Measurements from ENCODE around the gene OSBPL7.
A peak's percentile ranks its signal among the peaks of the same experiment; 100 is the strongest.

The OSBPL7 gene

DNA sequence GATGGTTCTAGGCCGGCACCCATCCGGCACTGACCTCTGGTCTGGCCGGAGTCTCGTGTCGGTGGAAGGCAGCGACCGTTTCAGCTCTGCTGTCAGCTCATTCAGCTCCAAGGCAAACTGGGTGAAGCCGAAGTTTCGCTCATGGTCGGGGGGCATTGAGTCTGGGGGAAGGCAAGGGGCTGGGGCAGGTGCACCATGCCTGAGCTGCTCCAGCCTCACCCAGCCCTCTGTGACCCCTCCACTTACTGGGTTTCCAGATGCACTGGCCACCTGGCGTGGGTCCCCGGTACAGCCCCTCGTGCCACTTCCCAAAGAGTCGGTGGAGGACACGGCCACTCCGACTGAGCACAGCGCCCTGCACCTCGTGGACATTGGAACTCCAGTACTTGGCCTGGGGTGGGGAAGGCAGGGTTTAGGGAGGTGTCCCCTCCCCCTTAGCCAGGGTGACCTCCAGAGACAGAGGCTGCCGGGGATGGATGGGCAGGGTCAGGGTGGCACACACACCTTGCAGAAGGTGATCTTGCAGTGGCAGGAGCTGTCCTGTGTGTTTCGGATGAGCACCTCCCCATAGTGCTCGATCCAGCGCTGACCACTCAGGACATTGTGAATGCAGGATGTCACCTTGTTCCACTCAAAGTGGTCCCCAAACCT lies 12.6 kb downstream of the OSBPL7 start:
- no peak for DNase-seq (ENCODE audit: low read depth)
- H3K9me3 ChIP-seq (ENCODE audit: control insufficient read depth, low read length): no peaks in the 10 kb centered on the region
- peaks cover 2% of the 10 kb centered on the region for H3K36me3 ChIP-seq (ENCODE audit: control insufficient read depth, insufficient read depth, low read length, severe bottlenecking)
- H3K4me3 ChIP-seq (ENCODE audit: low read length): no peak overlapping the region
- H3K9ac ChIP-seq (ENCODE audit: low read length): no peak overlapping the region
- H3K27me3 ChIP-seq (replicated peaks; ENCODE audit: control insufficient read depth, insufficient read depth, low read length): peaks cover 19% of the 10 kb centered on the region
- H3K4me1 ChIP-seq (ENCODE audit: control insufficient read depth, insufficient read depth, low read length): peaks cover 22% of the 10 kb centered on the region

DNA sequence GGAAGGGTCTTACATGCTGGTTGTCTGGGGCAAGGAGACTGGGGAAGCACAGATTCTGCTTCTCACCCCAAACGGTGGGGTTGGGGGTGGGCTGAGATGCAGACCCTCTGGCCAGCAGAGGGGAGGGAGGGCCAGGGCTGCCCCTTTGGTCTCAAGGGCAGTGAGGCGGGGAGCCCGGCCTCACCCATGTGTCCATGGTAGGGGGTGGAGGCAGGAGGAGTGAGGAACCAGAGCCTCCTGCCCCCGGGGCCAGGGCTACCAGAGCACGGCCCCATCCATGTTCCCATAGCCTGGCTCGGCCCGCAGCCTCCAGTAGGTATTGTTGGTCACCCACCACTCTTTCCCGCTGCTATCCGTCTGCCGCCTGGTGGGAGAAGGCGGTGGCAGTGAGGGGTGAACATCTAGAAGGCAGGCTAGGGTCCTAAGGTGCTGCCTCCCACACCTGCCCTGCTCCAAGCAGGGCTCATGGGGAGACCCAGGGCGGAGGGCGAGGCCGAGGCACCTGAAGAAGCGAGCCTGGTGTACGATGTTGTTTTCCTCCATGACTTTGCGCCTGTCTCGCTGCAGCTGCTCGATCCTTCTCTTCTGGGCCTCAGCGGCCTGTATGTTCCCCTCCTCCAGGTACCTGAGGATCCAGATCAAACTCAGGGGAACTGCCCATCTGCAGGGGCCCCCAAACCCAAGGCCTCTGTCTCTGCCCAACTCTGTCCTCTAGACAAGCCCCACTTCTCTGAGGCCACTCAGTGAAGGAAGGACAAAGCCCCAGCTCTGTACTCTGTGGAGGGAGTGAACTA lies 13.4 kb downstream of the OSBPL7 start:
- H3K4me1 ChIP-seq (ENCODE audit: control insufficient read depth, insufficient read depth, low read length): peaks cover 22% of the 10 kb centered on the region
- H3K9ac ChIP-seq (ENCODE audit: low read length): no peak overlapping the region
- peaks cover 2% of the 10 kb centered on the region for H3K36me3 ChIP-seq (ENCODE audit: control insufficient read depth, insufficient read depth, low read length, severe bottlenecking)
- peaks cover 26% of the 10 kb centered on the region for H3K27me3 ChIP-seq (replicated peaks; ENCODE audit: control insufficient read depth, insufficient read depth, low read length)
- H3K4me3 ChIP-seq (ENCODE audit: low read length): no peak overlapping the region
- H3K9me3 ChIP-seq (ENCODE audit: control insufficient read depth, low read length): no peaks in the 10 kb centered on the region
- DNase-seq (ENCODE audit: low read depth): no peak

DNA sequence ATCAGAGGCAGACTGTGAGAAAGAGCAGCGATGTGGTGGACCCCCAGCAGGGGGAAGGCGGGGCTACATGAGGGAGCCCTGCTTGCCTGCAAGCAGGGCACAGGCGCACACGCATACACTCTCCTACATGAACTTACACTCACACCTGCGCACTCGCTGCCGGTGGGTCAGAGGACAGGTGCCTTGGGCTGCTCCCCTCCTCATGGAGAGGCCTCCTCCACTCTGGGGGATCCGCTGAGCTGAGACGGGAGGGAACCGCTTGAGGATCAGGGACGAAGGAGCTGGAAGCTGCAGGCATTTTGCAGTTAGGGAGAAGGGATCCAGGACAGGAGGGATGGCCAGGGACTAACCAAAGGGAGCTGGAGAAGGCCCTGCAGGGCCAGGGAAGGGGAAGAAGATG lies 14.2 kb downstream of the OSBPL7 start:
- Histone ChIP-seq H3K36me3 (ENCODE audit: control insufficient read depth, insufficient read depth, low read length, severe bottlenecking) (peaks cover 2% of the 10 kb centered on the region), H3K9ac (ENCODE audit: low read length) (no peak overlapping the region), H3K9me3 (ENCODE audit: control insufficient read depth, low read length) (no peaks in the 10 kb centered on the region), H3K4me1 (ENCODE audit: control insufficient read depth, insufficient read depth, low read length) (peaks cover 22% of the 10 kb centered on the region), H3K4me3 (ENCODE audit: low read length) (no peak overlapping the region), H3K27me3 (replicated peaks; ENCODE audit: control insufficient read depth, insufficient read depth, low read length) (peaks cover 33% of the 10 kb centered on the region)
- no peak for DNase-seq (ENCODE audit: low read depth)

DNA sequence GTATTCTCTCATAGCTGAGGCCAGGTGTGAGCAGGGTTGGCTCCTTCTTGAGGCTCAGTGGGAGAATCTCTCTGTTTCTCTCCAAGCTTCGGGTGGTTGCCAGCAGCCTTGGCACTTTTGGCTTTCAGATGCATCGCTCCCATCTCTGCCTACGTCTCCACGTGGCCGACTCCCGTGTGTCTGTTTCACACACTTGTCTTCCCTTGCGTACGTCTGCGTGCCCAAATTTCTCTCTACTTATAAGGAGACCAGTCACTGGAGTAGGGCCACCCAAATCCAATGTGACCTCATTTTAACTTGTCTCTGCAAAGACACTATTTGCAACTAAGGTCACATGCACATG lies 14.7 kb downstream of the OSBPL7 start:
- no peak for DNase-seq (ENCODE audit: low read depth)
- Histone ChIP-seq H3K36me3 (ENCODE audit: control insufficient read depth, insufficient read depth, low read length, severe bottlenecking) (peaks cover 2% of the 10 kb centered on the region), H3K9ac (ENCODE audit: low read length) (no peak overlapping the region), H3K4me3 (ENCODE audit: low read length) (no peak overlapping the region), H3K27me3 (replicated peaks; ENCODE audit: control insufficient read depth, insufficient read depth, low read length) (peaks cover 36% of the 10 kb centered on the region), H3K9me3 (ENCODE audit: control insufficient read depth, low read length) (no peaks in the 10 kb centered on the region), H3K4me1 (ENCODE audit: control insufficient read depth, insufficient read depth, low read length) (peaks cover 22% of the 10 kb centered on the region)

DNA sequence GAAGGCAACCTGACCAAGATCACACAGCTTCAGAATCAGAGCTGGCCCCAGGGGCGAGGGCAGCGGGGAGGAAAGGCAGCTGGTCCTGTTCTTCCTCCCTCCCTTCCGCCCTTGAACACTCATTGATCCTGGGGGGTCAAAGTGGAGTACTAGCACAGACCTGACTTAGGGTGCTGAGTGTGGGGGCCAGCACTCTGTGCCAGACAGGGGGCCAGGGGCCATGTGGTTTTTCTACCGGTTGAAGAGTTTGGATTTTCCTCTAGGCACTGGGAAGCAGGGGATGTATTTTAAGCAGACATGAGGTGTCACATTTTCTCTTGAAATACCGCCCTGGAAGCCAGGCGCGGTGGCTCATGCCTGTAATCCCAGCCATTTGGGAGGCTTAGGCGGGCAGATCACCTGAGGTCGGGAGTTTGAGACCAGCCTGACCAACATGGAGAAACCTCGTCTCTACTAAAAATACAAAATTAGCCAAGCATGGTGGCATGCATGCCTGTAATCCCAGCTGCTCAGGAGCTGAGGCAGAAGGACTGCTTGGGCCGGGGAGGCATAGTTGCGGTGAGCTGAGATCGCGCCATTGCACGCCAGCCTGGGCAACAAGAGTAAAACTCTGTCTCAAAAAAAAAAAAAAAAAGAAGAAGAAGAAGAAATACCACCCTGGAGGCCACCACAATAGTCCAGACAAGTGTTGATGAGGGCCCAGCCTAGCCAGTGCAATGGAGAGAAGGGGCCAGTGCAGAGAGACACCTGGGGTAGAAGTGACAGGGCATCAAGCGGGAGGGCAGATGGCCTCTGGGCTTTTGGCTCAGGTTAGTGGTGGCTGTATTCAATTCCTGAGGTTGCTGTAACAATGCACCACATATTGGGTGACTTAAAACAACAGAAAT lies 15.3 kb downstream of the OSBPL7 start:
- H3K36me3 ChIP-seq (ENCODE audit: control insufficient read depth, insufficient read depth, low read length, severe bottlenecking): peaks cover 2% of the 10 kb centered on the region
- H3K27me3 ChIP-seq (replicated peaks; ENCODE audit: control insufficient read depth, insufficient read depth, low read length): peaks cover 42% of the 10 kb centered on the region
- H3K9ac ChIP-seq (ENCODE audit: low read length): no peak overlapping the region
- no peak for DNase-seq (ENCODE audit: low read depth)
- H3K9me3 ChIP-seq (ENCODE audit: control insufficient read depth, low read length): no peaks in the 10 kb centered on the region
- H3K4me3 ChIP-seq (ENCODE audit: low read length): no peak overlapping the region
- H3K4me1 ChIP-seq (ENCODE audit: control insufficient read depth, insufficient read depth, low read length): peaks cover 19% of the 10 kb centered on the region

DNA sequence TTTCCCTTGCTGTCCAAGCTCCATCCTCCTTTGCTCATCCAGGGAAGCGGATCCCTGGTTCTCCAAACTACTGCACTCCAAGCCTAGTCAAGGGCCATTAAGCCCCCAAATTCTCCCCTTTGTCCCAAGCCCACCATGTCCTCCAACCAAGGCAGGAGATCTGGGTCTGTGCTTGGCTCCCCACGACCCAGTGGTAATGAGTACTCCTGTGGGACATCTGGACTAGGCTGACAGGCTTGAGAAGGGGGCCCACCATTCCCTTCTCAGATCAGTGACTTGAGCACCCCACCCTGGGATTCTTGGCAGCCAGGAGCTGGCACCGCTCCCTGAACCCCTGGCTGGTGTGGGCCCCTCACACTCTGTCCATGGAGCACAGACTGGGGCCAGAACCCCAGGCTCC lies 17.1 kb downstream of the OSBPL7 start:
- no peak overlapping the region for H3K4me3 ChIP-seq (ENCODE audit: low read length)
- no peaks in the 10 kb centered on the region for H3K9me3 ChIP-seq (ENCODE audit: control insufficient read depth, low read length)
- H3K4me1 ChIP-seq (ENCODE audit: control insufficient read depth, insufficient read depth, low read length): peaks cover 4% of the 10 kb centered on the region
- H3K27me3 ChIP-seq (replicated peaks; ENCODE audit: control insufficient read depth, insufficient read depth, low read length): peaks cover 47% of the 10 kb centered on the region
- H3K9ac ChIP-seq (ENCODE audit: low read length): no peak overlapping the region
- no peak for DNase-seq (ENCODE audit: low read depth)
- peaks cover 2% of the 10 kb centered on the region for H3K36me3 ChIP-seq (ENCODE audit: control insufficient read depth, insufficient read depth, low read length, severe bottlenecking)

DNA sequence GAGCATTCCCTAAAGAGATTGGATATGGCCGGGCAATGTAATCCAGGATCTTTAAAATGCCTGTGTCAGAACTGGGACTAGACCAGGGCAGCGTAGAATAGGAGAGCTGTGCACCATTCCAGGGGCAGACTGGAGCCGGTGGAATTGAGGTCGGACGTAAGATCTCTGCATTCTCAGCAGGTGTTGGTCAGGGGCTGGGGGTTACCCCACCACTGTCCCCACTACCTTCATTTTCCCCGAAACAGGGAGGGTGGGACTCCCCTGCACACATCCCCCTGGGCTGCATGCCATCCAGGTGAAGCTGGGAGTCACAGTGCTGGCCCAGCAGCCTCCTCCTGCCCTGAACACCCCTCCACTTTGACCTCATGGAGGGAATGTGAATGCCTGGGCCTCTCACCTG lies 17.8 kb downstream of the OSBPL7 start:
- H3K9ac ChIP-seq (ENCODE audit: low read length): no peak overlapping the region
- no peaks in the 10 kb centered on the region for H3K9me3 ChIP-seq (ENCODE audit: control insufficient read depth, low read length)
- H3K4me1 ChIP-seq (ENCODE audit: control insufficient read depth, insufficient read depth, low read length): no peaks in the 10 kb centered on the region
- H3K36me3 ChIP-seq (ENCODE audit: control insufficient read depth, insufficient read depth, low read length, severe bottlenecking): peaks cover 2% of the 10 kb centered on the region
- no peak for DNase-seq (ENCODE audit: low read depth)
- H3K27me3 ChIP-seq (replicated peaks; ENCODE audit: control insufficient read depth, insufficient read depth, low read length): peaks cover 47% of the 10 kb centered on the region
- no peak overlapping the region for H3K4me3 ChIP-seq (ENCODE audit: low read length)

DNA sequence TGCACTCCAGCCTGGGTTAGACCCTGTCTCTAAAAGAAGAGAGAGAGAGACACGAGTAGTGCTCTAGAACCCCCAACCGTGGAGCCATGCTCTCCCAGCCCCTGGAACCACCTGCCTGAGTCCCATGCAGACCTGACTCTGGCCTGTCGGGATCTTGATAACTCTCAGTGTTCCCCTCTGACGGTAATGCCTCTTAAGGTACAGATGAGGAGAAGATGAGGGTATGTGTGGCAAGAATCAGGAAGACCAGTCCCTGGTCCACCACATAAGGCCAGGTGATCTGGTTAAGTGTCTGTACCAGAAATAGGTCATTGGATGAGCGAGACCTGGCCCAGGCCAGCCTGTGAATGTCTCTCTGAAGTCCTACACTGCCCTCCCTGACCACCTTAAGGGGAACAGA lies 18.4 kb downstream of the OSBPL7 start:
- DNase-seq (ENCODE audit: low read depth): no peak
- peaks cover 2% of the 10 kb centered on the region for H3K36me3 ChIP-seq (ENCODE audit: control insufficient read depth, insufficient read depth, low read length, severe bottlenecking)
- H3K9me3 ChIP-seq (ENCODE audit: control insufficient read depth, low read length): no peaks in the 10 kb centered on the region
- no peaks in the 10 kb centered on the region for H3K4me1 ChIP-seq (ENCODE audit: control insufficient read depth, insufficient read depth, low read length)
- peaks cover 47% of the 10 kb centered on the region for H3K27me3 ChIP-seq (replicated peaks; ENCODE audit: control insufficient read depth, insufficient read depth, low read length)
- no peak overlapping the region for H3K9ac ChIP-seq (ENCODE audit: low read length)
- H3K4me3 ChIP-seq (ENCODE audit: low read length): no peak overlapping the region

DNA sequence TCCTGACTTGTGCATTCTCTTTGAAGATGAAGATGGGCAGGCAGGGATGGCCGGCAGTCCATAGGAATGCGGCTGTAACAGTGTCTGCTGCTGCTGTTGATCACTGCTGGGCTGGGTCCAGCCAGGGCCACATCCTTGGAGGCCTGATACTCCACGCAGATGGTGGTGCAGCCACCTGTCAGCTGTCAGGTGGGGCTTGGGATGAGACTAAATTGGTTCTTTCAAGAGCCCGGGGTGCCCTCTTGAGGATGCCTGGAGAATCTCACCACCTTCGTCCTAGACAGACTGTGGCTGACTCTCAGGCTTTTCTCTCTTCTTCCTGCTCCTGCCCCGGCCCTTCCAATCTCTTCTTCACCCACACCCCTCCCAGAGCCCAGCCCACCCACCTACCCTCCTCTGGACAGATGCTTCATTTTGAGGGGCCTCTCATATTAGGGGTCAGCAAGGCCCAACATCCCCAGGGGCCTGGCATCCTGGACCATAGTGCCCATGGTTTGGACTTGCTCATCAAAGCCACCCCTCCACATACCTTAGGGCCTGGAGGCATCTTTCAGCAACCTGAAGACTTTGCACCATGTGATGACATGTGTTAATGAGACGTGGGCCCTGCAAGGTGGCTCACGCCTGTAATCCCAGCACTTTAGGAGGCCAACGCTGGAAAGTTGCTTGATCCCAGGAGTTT lies 19.1 kb downstream of the OSBPL7 start:
- Histone ChIP-seq H3K9me3 (ENCODE audit: control insufficient read depth, low read length) (no peaks in the 10 kb centered on the region), H3K36me3 (ENCODE audit: control insufficient read depth, insufficient read depth, low read length, severe bottlenecking) (peaks cover 2% of the 10 kb centered on the region), H3K4me3 (ENCODE audit: low read length) (no peak overlapping the region), H3K27me3 (replicated peaks; ENCODE audit: control insufficient read depth, insufficient read depth, low read length) (peaks cover 50% of the 10 kb centered on the region), H3K4me1 (ENCODE audit: control insufficient read depth, insufficient read depth, low read length) (no peaks in the 10 kb centered on the region), H3K9ac (ENCODE audit: low read length) (no peak overlapping the region)
- DNase-seq (ENCODE audit: low read depth): peak; percentile 75

DNA sequence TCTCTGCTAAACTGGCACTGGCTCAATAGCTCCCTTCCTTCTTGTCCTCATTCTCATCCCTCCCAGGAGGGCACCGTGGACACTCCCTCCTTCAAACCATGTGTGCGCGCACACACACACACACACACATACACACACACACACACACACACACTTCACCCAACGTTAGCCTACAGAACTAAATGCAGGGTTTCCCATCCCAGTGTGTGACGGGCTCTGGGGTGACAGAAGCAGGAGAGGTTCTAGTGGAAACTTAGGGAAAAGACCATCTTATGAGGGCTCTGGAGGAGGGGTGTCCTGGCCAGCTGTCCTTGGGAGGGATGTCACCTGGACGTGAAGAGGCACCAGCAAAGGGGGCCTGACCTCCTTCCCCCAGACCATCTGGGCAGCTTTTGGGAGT lies 19.7 kb downstream of the OSBPL7 start:
- Histone ChIP-seq H3K9me3 (ENCODE audit: control insufficient read depth, low read length) (no peaks in the 10 kb centered on the region), H3K4me3 (ENCODE audit: low read length) (no peak overlapping the region), H3K4me1 (ENCODE audit: control insufficient read depth, insufficient read depth, low read length) (no peaks in the 10 kb centered on the region), H3K36me3 (ENCODE audit: control insufficient read depth, insufficient read depth, low read length, severe bottlenecking) (no peaks in the 10 kb centered on the region), H3K27me3 (replicated peaks; ENCODE audit: control insufficient read depth, insufficient read depth, low read length) (peaks cover 48% of the 10 kb centered on the region), H3K9ac (ENCODE audit: low read length) (no peak overlapping the region)
- DNase-seq (ENCODE audit: low read depth): no peak

Data from adipocyte (in vitro differentiated cells).